HG03460 (cell line): ENCODE results near the gene PRRT4.
A peak's percentile ranks its signal among the peaks of the same experiment; 100 is the strongest.

Experiments
- ATAC-seq: cut with Tn5 transposase; IDR thresholded peaks from one replicate; pipeline ENCODE4 v1.9.1; 2021; ENCODE audit not compliant: unreplicated experiment

PRRT4 gene

DNA sequence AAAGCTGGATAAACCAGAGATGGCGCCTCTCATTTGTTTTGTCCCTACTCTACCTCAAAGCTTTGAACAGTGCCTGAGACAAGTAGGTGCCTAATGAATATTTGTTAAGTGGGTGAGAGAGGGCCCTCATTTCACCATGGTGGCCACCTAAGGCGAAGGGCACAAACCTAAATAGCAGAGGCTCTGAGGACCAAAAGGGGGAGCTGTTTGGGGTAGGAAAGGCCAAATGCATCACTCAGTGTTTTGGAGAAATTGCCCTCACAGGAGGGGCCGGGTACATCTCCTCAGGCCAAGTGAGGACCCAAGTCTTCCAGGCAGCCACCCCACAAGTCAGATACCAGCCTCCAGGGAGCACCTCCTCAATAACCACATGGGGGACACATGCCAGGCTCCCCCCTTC is 34.3 kb upstream of the PRRT4 start:
- no peak for ATAC-seq

DNA sequence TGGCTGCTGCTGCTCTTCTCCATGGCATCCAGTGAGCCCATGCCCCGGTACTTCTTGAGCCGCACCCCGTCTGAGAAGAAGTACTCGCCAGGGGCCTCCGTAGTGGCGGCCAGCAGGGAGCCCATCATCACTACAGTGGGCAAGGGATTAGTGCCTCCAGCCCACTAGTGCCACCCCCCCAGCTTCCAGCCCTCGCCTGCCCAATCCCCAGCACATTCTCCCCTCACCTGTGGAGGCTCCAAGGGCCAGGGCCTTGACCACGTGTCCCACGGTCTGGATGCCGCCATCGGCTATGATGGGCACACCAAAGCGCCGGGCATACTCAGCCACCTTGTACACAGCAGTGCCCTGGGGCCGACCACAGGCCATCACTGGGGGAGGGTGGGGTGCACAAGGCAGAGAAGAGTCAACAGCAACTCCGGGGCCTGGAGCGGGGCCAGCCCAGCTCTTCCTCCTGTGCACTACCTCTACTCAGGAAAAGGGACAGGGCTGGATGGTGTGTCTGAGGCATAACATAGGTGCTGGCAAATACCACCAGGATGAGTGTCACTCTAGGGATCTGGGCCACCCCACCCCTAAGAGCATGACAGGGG is 33.5 kb upstream of the PRRT4 start:
- ATAC-seq, result no peak

DNA sequence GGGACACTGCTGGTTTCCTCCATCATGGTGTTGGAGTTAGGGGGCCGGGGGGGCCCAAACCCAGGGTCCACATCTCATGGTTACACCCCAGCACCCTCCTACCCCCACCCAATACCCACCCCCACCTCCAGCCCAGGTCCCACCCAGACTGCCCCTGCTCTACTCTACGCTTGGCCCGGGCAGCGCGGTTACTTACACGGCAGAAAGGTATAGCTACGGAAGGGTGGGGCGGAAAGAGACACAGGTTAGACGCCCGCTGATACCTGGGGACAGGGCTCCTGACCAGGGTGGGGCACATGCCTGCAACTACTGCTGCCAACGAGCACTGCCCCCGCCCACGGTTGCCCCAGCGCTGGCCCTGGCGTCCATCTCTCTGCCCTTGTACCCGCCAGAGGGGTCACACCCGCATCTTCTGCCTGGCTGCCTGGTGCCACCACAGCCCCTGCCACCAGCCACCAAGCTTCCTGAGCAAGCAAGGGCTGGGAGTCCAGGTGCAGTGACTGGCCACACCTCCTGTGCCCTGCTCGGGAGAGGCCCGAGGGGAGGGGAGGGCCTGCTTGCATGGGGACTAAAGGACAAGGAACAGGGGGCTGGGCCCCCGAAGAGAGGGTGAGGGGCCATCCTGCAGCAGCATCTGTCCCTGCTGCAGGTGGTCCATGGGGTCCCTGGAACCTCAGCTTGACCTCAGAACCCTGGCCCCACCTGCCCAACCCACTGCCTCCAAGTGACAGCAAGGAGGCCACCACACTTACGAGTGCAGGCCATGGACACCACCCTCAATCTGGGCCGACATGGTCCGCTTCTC is 32.2 kb upstream of the PRRT4 start:
- ATAC-seq, result no peak

DNA sequence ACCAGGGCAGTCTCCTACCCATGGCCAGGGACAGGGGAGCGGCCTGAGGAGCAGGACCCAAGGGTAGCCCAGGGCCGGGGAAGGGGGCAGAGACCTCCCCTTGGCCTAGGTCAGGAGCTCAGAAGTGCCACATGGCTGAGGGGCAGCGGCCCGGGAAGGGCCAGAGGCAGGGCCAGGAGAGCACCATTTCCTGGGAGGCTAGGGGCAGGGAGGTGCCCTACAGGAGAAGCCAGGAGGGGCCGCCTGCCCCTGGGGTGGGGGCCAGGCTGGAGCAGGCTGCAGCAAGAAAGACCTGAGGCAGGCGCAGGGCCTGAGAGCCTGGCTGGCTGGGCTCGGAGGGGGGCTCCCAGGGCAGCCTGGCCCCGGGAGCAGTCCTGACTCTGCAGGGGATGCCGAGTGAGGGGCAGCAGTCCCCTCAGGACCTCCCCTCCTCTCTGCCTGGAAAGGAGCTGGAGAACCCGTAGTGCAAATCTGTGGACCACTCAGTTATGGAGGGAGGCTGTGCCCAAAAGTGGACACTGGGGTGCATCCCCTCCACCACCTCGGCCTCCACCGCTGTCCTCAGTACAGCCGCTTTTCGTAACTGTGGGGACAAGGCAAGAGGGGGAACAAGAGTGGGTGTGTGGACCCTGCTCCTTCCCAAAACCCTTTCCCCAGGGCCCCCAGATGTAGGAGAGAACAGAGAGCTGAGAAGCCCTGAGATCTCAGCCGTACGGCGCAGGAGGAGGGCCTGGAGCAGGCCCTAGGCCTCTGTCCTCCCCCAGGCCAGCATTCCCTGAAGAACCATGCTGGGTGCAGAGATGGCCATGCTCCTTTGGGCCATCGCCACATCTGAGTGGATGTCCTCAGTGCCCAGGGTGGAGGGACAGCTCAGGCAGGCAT is 31.2 kb upstream of the PRRT4 start:
- ATAC-seq, result no peak

DNA sequence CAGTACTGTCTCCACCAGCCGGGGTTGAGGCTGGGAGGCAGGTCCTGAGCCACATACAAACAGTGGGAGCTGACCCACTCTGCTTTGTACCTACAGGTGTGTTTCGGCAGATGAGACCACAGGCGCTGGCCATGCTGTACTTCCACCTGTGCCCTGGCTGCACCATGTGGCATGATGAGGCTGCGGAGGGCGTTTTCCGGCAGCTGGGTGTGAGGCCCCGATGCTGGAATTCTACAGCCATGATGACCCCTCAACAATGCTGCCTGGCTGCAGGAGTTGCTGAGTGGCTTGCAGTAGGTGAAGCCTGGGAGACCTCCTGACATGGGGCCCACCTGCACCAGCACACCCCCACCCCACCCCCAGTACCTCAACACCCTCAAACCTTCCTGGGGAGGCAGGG is 30.3 kb upstream of the PRRT4 start:
- ATAC-seq, result no peak

DNA sequence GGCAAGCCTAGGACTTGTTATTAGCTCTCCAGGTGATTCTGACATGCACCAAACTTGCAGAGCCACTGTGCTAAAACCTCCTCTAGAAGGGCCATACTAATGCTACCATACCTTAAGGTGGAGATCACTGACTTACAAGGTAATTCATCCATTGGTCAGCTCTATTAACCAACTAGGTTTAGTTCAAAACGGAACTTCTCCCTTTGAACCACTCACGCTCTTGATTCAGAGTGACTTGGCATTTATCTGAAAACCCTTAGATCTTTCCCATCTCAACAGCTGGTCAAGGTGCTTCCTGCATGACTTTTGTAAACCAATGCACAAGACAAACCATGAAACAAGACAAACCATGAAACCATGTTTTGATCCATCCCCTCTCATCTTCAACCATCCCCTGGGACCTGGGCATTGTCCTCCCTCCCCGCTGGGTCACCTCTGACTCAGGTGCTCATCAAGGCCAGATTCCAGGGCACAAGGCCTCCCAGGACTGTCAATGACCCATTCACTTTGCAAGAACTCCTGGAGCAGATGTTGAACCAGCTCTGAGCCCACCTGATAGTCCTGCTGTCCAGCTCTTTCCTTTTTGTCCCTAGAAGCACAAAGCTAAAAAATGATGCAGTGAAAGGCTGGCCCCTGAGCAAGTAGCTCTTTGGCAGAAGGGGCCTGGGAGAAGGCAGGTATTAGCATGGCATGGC is 29.5 kb upstream of the PRRT4 start:
- ATAC-seq, result no peak

DNA sequence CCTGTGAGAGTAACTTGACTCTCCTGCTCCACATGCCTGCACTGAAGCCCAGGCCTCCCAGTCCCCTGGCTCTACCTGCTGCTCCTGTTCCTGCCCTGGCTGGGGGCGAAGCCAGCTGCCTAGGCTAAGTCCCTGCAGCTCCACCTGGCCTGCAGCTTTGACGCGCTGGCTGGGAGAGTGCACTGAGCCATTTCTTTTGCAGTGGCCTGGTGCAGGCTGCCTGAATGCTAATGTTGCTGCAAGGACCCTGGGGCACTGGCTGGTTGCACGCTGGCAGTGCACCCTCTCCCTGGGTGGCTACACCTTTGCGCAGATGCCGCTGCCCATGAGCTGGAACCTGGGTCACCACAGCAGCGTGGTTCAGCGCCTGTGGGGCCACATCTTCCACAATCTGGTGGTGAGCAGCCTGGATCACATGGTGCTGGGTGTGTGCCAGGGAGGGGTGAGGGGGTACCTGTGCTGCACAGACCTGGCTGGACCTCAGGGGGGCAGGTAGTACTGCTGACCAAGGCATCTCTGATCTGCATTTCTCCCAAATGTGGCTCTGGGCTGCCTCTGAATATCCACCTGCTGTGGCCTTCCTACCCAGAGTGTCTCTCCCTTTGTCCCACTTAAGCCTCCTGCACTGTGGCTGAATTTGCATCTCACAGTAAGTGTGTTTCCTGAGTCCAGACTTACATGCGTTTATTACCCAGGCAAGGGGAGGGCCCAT is 28.3 kb upstream of the PRRT4 start:
- no peak for ATAC-seq

DNA sequence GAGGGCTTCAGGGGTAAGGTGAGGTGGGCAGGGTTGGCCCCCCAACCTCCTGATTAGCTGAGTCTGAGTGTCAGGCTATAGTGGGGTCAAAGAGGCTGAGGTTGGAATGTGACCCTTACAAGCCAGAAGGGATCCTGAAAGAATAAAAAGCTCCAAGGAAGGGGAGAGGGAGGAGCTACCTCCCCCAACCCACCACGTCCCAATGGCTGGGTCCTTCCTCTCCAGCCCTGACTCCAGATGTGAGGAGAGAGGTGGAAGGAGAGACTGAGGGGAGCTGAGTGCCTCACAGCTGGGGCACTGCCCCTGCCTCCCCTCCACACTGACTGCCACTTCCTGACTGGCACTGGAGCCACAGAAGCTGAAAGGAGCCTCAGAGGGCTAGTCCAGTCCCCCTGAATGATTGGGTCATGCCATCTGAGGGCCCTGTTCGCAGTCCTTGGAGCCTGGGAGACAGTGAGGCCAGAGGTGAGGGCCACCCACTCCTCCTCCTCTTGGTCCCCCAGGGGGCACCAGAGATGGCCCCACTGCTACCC is 27.7 kb upstream of the PRRT4 start:
- ATAC-seq, result no peak

DNA sequence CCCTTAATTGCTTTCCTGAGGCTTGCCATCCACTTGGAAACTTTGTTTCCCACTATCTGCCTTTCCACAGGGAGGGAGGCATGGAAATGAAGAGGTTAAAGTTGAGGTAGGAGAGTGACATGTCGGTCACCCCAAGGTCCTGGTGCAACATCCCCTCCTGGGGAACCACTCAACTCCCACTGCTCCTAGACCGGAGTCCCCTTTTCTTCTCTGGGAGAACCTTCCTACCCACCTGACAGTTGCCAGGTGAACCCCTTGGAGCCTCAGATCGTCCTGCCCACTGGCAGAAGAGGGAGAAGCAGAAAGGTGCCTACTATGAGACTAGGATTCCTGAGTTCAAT is 26.6 kb upstream of the PRRT4 start:
- ATAC-seq, result no peak

DNA sequence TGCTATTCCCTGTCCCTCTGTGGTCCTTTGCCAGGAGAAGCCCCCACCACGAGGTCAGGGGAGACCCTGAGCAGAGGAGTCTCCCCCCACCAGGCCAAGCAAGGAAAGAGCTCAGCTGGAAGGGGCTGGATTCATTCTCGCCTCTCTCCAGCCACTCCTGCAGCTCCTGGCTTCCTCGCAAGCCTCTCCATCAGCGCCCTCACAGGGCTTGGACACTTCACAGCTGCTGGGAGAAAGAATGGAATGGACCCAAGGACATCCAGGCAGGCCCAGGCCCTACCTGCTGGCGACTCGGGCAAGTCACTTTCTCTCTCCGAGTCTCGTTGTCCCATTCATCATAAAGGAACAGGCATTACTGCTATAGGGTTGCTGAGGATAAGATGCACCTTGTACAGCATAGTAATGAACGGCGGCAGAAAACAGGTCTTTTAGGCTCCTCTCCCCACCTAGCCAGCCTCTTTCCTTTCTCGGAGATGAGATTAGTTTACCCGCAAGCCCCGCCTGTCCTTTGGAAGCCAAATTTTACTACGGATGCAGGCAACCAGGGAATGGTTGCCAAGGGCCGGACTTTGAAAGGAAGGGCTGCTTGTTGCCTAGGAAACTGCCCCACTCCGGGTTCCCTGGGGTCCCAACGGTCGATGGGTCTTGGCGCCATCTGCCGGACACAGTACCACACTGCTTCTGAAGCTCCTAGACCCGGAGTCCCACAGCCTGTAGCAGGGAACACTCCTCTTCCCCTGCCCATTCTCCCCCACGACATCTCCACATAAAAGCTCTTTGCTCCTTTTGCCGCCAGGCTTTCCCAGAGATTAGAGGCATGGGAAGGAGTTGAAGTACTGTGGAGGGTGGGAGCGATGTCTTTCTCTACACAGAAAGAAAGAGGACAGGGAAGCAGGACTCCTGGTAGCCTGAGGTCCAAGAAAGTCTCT is 26.0 kb upstream of the PRRT4 start:
- peak; percentile 84 for ATAC-seq

DNA sequence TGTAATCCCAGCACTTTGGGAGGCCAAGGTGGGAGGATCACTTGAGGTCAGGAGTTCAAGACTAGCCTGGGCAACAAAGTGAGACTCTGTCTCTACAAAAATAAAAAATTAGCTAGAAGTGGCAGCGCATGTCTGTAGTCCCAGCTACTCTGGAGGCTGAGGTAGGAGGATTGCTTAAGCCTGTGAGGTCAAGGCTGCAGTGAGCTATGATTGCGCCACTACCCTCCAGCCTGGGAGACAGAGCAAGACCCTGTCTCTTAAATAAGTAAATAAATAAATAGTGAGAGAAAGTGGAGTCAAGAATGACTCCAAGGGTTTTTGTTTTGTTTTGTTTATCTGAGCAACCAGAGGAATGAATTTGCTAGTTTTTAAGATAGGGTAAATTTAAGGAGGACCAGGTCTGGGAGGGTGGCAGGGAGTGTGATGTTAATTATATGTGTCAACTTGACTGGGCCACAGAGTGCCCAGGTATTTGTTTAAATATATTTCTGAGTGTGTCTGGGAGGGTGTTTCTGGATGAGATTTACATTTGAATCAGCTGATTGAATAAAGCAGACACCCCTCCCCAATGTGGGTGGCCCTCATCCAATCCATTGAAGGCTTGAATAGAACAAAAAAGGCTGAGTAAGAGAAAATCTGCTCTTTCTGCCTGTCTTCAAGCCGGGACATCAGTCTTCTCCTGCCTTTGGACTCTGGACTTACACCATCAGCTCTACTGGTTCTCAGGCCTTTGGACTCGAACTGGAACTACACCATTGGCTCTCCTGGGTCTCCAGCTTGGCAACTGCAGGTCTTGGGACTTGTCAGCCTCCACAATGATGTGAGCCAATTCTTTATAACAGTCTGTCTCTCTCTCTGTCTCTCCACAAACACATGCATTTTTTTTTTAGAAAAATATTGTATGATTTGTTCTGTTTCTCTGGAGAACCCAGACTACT is 24.8 kb upstream of the PRRT4 start:
- ATAC-seq, result no peak

DNA sequence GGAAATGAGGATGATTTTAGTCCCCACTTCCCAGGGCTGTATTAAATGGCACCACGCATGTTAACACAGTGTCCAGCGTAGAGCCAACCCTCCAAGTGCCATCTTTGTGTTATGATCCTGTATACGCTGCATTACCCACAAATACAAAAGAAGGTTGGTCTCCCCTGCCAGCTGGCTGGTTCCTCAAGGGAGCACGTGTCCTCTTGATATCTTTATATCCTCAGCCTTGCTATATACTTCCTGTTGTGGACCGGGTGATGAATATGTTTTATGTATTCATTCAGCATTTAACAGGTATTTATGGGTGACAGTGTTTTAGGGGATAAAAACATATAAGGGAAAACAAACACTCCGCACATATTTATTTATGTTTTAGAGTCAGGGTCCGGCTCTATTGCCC is 23.2 kb upstream of the PRRT4 start:
- no peak for ATAC-seq

DNA sequence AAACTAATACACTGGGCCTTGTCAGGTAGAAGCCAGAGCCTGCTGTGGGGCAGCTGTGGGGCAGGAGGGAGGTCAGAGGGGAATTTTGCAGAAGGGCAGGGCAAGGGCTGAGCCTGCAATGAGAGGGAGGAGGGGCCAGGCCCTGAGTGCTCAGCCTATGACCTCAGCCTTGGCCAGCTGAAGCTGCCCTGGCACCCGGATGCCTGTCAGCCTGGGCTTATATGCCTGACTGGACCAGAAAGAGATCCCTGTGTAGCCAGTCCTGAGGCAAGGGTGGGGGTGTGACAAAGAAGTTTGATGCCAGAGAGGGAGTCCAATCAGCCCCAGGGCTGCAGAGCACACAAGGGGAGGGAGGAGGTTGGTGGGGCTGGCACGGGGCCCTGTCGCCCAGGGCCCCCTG is 22.3 kb upstream of the PRRT4 start:
- ATAC-seq, result no peak

DNA sequence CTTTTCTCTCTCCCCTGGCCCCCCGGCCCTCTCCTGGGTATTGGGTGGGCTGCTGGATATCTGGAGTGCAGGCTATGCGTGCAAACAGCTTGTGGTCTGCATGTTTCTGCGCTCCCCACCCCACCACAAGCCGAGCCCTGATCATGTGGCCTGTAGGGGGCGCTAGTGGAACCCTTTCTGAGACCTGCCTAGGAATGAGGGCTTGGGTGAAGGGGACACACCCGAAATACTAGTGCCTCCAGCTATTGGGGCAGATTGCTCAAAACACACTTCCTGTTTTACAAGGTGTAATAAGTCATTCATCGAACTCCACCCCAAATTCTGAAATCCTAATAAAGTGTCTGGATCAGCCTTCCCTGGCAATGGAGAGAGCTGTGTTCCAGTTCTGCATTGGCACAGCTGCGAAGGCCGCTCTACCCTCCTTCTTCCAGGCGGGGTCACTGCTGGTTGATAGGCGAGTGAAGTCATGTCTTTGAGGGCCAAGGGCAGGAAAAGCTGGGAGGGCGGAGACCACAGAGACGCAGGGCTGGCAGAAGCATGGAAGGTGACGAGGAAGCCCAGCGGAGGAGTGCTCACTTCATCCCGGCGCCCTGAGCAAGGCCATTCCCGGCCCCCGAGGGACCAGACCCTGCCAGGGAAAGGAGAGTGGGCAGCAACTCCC is 19.8 kb upstream of the PRRT4 start:
- ATAC-seq, result no peak

DNA sequence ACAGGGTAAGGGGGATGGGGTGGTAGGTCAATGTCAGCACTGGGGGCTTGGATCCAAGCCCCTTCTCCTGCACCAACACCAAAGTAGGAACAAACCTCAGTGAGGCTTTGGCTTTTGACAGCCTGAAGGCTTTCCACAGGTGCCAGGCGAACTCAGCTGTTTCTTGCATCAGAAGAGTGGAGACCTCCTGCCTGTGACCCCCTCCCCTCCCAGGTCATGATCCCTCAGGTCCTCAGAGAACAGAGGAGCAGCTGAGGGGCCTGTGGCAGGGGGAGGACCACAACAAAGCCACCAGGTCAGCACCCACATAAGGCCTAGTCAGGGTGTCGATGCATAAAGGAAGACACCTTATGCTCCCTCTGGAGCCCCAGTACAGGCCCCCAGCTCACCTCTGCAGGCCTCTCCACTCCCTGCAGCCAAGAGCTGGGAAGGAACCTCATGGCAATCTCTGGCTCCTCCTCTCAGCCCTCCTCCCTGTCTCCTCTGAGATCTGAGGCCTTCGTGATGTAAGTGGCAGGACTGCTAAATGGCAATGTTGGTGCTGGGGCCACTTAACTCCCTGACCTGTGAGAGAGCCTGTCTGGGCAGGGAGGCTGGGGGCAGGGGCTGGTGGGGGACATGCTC is 19.1 kb upstream of the PRRT4 start:
- no peak for ATAC-seq

DNA sequence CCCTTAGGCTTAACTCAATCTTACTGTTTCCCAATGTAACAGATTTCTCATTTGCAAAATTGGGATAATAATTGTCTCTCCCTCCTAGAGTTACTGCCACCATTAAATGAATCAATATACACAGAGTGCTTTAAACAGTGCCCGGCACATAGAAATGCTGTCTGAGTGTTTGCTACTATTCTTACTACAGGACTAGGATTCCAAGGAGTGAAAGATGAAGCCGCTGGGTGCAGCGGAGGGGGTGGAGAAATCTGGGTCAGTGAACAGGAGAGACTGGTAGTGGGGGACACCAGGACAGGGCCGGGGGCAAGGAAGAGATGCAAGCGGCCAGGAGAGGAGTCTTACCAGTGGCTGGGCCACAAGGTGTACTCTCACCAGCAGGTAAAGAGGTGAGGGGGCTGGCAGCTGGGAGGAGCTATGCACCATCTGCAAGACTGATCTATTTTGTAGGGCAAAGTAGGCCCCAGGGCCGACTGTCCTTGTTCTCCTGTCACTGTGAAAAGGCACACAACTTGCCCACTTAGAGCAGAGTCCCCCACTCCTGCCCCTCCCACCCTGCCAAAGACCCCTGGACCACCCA is 18.5 kb upstream of the PRRT4 start:
- ATAC-seq, result no peak

DNA sequence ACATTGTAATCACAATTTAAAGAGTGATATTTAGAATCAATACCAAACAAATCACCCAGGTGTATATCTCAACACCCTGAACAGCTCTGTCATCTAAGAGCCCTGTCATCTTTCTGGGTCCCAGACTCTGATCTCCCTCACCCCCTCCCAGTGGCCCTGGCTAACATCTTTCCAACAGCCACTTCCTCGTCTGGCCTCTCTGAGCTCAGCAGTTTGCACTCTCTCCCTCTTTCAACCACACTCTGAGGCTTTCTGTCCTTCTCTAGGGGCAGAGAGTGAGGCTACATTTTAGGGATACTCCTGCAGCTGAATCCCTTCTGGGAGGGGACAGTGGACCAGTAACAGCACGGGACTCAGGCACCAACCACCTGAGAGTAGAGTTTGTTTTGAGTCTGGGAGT is 17.1 kb upstream of the PRRT4 start:
- ATAC-seq, result no peak
